IPS-18a (cell line): ENCODE data around the gene NF1.
"Not testable (repeated sequence)": the region's sequence is repeated elsewhere in the genome, so short reads cannot be mapped to it uniquely, and the experiment has no call there.

Experiments
- H3K27ac ChIP-seq: one replicate; pipeline ENCODE4 v1.5.1; 2013; ENCODE audit warnings: low read length
- H3K27me3 ChIP-seq: one replicate; pipeline ENCODE4 v1.6.1; 2013; ENCODE audit warnings: mild to moderate bottlenecking, low read length; ENCODE audit not compliant: control insufficient read depth, insufficient read depth
- H3K36me3 ChIP-seq: one replicate; pipeline ENCODE4 v1.6.1; 2013; ENCODE audit warnings: low read depth, low read length; ENCODE audit not compliant: control insufficient read depth
- H3K4me1 ChIP-seq: one replicate; pipeline ENCODE4 v1.6.1; 2013; ENCODE audit warnings: low read depth, low read length; ENCODE audit not compliant: control insufficient read depth
- H3K4me3 ChIP-seq: one replicate; pipeline ENCODE4 v1.5.1; 2013; ENCODE audit warnings: low read length
- H3K9ac ChIP-seq: one replicate; pipeline ENCODE4 v1.6.1; 2013; ENCODE audit warnings: mild to moderate bottlenecking, low read length, moderate library complexity
- H3K9me3 ChIP-seq: one replicate; pipeline ENCODE4 v1.6.1; 2013; ENCODE audit warnings: low read depth, low read length; ENCODE audit not compliant: control insufficient read depth

Gene NF1

DNA sequence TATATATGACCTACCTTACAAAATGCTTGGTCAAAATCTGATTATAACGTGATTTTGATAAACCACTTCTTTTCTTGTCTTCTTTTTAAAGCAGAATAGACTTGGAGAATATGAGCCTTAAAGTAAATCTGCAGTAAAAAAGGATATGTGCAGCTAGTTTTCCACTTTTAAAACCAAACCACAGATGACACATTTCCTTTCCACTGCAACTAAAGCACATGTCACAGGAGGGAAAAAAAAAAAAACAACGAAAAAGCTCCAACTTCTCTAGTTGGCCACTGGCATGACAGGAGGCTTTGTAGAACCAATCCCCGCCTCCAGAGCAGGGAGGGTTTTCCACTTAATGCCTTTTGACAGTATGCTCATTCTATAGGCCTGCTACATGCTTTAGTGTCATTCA is 226.7 kb downstream of the NF1 start, which contains the start of gene EVI2A:
Gene EVI2A (minus strand): TSS at position 142 of the 400 bp plus-strand sequence. CDS start 2,609 bp downstream, outside the sequence.
- no peaks in the 10 kb centered on the region for H3K4me1 ChIP-seq
- no peak within 1 kb of the TSS for H3K27ac ChIP-seq
- peaks cover 4% of the 10 kb centered on the region for H3K36me3 ChIP-seq
- no peaks in the 10 kb centered on the region for H3K27me3 ChIP-seq
- no peaks in the 10 kb centered on the region for H3K9me3 ChIP-seq
- H3K4me3 ChIP-seq = no peak within 1 kb of the TSS
- no peak within 1 kb of the TSS for H3K9ac ChIP-seq

DNA sequence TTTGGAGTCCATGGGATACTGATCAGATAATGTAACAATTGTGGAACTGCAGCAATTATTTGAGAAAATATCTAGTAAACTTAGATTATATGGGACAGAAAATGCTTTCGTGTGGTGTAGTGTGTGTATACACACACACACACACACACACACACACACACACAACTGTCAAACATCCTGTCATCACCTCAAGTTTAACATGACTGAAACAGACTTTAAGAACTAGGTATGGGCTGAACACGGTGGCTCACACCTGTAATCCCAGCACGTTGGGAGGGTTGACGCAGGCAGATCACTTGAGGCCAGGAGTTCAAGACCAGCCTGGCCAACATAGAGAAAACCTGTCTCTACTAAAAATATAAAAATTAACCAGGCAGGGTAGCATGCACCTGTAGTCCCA is 227.2 kb downstream of the NF1 start:
- Histone ChIP-seq H3K4me1 (no peaks in the 10 kb centered on the region), H3K27me3 (no peaks in the 10 kb centered on the region), H3K9me3 (no peaks in the 10 kb centered on the region), H3K27ac (no peak overlapping the region), H3K9ac (no peak overlapping the region), H3K4me3 (no peak overlapping the region), H3K36me3 (peaks cover 4% of the 10 kb centered on the region)

DNA sequence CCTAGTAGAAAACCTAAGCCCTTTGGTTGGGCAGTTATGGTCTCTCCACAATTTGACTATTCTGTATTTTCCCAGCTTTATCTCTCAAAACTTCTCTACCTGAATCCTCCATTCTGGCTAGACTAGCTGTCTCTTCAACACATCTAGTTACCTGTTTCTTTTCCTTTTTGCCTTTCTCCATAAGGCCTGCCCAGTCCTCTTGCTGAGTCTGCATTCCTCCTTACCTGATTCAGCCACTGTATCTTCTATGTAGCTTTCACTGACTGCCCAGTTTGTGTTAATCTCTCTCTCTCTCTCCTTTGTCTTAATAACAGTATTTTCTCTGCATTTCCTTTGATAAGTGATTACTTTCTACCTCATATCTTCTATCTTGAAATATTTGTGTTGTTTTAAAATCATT is 228.8 kb downstream of the NF1 start:
- H3K27me3 ChIP-seq = no peaks in the 10 kb centered on the region
- no peaks in the 10 kb centered on the region for H3K9me3 ChIP-seq
- H3K4me1 ChIP-seq = no peaks in the 10 kb centered on the region
- H3K36me3 ChIP-seq = peaks cover 9% of the 10 kb centered on the region
- H3K4me3 ChIP-seq = no peak overlapping the region
- H3K27ac ChIP-seq = no peak overlapping the region
- no peak overlapping the region for H3K9ac ChIP-seq

DNA sequence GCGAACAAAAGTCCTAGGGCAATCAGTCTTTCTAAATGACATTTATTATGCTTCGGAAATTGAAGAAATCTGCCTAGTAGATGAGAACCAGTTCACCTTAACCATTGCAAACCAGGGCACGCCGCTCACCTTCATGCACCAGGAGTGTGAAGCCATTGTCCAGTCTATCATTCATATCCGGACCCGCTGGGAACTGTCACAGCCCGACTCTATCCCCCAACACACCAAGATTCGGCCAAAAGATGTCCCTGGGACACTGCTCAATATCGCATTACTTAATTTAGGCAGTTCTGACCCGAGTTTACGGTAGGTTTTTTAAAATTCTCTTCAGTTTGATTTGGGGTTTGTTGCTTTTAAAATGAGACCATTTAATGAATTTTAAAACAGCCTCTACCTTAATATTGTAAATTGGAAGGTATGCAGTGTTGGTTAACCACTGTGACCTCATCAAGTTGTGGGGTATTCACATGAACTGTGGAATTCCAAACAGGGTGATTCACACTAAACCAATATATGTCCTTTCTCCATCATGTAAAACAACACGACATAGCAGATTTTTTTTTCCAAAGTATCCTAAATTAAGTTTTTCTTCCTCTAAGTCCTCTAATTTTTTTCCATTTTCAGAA is 232.9 kb downstream of the NF1 start:
- Histone ChIP-seq H3K27ac (no peak overlapping the region), H3K36me3 (peaks cover 9% of the 10 kb centered on the region), H3K27me3 (no peaks in the 10 kb centered on the region), H3K9ac (no peak overlapping the region), H3K4me3 (no peak overlapping the region), H3K9me3 (no peaks in the 10 kb centered on the region), H3K4me1 (no peaks in the 10 kb centered on the region)

DNA sequence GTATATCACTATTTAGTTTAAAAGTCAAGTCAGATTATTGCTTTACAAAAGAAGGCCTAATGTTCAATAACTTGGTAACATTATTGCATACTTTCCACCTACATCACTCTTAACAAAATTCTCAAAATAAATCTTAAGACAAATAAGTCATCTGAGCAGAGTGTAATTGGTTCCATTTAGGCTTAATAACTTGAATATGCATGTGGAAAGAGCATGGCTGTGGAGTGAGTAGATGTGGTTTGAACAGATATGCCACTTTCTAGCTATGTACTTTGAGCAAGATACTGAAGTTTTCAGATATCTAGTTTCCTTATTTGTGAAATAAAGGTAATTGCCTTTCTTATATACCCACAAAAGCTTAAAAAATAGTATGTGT is 233.4 kb downstream of the NF1 start:
- H3K9me3 ChIP-seq = no peaks in the 10 kb centered on the region
- H3K27ac ChIP-seq = no peak overlapping the region
- H3K27me3 ChIP-seq = no peaks in the 10 kb centered on the region
- H3K4me3 ChIP-seq = no peak overlapping the region
- no peaks in the 10 kb centered on the region for H3K4me1 ChIP-seq
- peaks cover 9% of the 10 kb centered on the region for H3K36me3 ChIP-seq
- no peak overlapping the region for H3K9ac ChIP-seq

DNA sequence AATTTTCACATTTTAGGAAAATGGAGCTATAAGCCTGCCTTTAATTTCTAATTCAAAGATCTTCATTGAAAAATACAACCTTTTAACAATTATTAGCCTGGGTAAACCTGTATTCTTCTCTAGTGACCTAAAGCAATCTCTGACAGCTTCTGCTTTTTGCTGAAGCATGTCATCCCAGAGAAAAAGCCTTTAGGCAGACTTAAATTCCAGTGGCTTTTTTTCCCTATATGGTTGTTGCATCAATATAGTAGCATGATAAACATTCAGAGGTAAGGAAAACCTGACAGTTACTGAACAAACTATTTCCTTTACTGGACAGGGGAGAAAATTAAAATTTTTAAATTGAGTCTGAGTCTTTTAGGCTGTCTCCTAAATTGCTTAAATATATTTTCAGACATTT is 234.4 kb downstream of the NF1 start:
- Histone ChIP-seq H3K9ac (no peak overlapping the region), H3K27me3 (no peaks in the 10 kb centered on the region), H3K27ac (no peak overlapping the region)

DNA sequence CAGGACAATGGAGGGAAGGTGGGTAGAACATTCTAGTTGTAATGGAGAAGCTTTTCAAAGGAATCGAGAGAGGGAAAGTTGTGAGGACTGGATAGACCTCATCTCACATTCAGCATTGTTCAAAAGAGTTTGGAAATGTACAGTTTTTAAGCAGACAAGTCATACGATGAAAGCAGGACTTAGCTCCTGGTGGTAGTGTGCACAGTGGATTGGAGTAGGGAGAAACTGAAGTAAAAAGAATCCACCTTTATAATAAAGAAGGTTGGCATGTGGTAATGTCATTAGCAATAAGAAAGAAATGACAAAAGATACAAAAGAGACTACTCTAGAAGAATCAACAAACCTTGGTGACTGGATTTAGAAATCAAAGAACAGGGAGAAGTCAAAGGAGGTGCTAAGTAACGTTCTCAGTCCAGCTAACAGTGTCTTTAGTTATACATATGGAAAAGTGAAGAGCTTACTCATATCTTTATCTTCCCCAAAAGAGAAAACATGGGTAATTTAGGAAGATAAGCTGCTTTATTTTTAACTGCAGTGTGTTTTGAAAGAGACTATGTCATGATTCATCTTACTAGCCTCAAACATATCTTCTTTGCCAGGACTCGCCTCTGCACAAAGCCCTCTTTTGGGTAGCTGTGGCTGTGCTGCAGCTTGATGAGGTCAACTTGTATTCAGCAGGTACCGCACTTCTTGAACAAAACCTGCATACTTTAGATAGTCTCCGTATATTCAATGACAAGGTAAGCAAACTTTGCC is 245.3 kb downstream of the NF1 start:
- no peak overlapping the region for H3K27ac ChIP-seq
- no peak overlapping the region for H3K4me3 ChIP-seq
- no peaks in the 10 kb centered on the region for H3K27me3 ChIP-seq
- H3K9me3 ChIP-seq = no peaks in the 10 kb centered on the region
- no peaks in the 10 kb centered on the region for H3K4me1 ChIP-seq
- peaks cover 12% of the 10 kb centered on the region for H3K36me3 ChIP-seq
- H3K9ac ChIP-seq = no peak overlapping the region

More for the DNA sequence above, 234.4 kb downstream of the NF1 start:
- Histone ChIP-seq H3K4me1 (no peaks in the 10 kb centered on the region), H3K4me3 (no peak overlapping the region), H3K36me3 (peaks cover 9% of the 10 kb centered on the region), H3K9me3 (no peaks in the 10 kb centered on the region)

DNA sequence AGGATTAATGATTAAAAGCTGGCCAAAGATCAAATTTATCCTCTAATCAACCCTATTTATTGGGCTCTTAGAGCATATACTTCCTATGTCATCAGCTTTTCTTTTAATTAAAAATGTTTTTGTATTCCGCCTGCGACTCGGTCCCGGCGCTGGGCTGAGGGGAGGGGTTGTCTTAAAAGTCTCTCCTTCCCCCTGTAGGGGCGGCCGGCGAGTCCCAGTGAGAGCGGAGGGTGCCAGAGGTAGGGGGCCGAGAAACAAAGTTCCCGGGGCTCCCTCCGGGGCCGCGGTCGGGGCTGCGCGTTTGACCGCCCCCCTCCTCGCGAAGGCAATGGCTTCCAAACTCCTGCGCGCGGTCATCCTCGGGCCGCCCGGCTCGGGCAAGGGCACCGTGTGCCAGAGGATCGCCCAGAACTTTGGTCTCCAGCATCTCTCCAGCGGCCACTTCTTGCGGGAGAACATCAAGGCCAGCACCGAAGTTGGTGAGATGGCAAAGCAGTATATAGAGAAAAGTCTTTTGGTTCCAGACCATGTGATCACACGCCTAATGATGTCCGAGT is 250.5 kb downstream of the NF1 start:
- H3K36me3 ChIP-seq, H3K27me3 ChIP-seq, H3K27ac ChIP-seq, H3K9ac ChIP-seq, H3K9me3 ChIP-seq, H3K4me1 ChIP-seq, H3K4me3 ChIP-seq: not testable (repeated sequence)

DNA sequence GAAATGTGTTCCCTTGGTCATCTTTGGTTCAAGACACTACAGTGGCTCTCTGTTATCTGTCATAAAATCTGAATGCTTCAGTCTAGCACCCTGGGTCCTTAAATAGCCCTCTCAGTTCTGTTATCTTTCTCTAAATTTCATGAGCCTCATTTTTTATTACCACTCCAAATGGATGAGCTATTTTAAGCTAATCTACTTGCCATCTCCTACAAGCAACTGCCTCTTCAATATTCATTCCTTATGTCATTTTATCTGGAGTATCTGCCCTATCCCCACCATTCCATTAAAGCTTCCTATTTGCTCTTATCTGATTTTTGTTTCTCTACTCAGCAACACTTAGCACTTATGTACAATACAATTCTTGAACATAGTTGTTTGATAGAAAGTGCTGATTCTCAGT is 254.7 kb downstream of the NF1 start:
- H3K36me3 ChIP-seq = peaks cover 18% of the 10 kb centered on the region
- no peaks in the 10 kb centered on the region for H3K27me3 ChIP-seq
- no peak overlapping the region for H3K27ac ChIP-seq
- no peaks in the 10 kb centered on the region for H3K9me3 ChIP-seq
- no peak overlapping the region for H3K4me3 ChIP-seq
- no peaks in the 10 kb centered on the region for H3K4me1 ChIP-seq
- no peak overlapping the region for H3K9ac ChIP-seq

DNA sequence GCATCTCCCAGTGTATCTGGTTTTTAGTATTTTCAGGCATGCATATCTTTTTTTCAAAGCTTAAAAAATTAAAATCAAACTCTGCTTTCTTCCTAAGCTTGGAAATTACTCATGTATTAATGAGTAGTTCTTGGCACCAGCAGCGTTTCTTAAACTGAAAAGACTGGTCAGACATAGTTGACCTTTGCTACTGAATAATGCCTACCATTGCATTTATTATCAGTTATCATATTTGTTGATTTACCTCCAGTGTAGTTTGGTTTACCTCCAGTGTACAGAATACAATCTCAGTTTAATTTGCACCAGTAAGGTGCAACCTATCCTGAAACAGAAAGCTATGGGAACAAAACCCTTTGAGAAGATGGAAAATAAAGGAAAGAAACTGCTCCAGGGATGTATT is 261.2 kb downstream of the NF1 start:
- Histone ChIP-seq H3K9me3 (no peaks in the 10 kb centered on the region), H3K27ac (no peak overlapping the region), H3K4me3 (no peak overlapping the region), H3K36me3 (peaks cover 32% of the 10 kb centered on the region), H3K27me3 (no peaks in the 10 kb centered on the region), H3K9ac (no peak overlapping the region), H3K4me1 (no peaks in the 10 kb centered on the region)

DNA sequence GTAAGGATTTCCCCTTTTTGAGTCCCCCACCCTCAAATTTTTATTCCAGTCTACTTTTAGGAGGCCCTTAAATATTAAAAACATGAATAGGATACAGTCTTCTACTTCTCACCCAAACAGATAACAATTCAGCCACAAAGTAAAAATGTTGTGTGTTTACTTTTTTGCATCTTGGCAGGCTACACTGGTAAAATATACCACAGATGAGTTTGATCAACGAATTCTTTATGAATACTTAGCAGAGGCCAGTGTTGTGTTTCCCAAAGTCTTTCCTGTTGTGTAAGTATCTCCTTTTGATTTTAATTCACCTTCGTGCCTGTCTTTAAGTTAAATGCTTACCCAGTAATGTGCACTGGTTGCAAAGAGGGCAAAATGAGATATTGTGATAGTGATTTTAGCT is 262.3 kb downstream of the NF1 start:
- no peak overlapping the region for H3K4me3 ChIP-seq
- H3K9me3 ChIP-seq = no peaks in the 10 kb centered on the region
- H3K4me1 ChIP-seq = no peaks in the 10 kb centered on the region
- no peak overlapping the region for H3K9ac ChIP-seq
- H3K27ac ChIP-seq = no peak overlapping the region
- peaks cover 36% of the 10 kb centered on the region for H3K36me3 ChIP-seq
- no peaks in the 10 kb centered on the region for H3K27me3 ChIP-seq
